Liver (tissue), 9 donors: Measurements from ENCODE around the gene CACNA1C. TPM values are rescaled to one million over a fixed set of nuclear protein-coding genes. Genes with fewer than 3 reads are reported as not detected.

Experiments
- DNase-seq: peaks from one replicate; pipeline ENCODE4 v3.0.0-alpha.2; 2017; ENCODE audit warnings: low spot score
- H3K27ac ChIP-seq, 2 donors: one replicate each; pipeline ENCODE4 v1.7.0; 2013; ENCODE audit warnings: inconsistent platforms in 2 of 2, low read length in 2 of 2, control low read depth in 1 of 2, low read depth in 1 of 2, mild to moderate bottlenecking in 1 of 2
- H3K27me3 ChIP-seq, 4 donors: one replicate each; pipeline versions ENCODE4 v1.6.1 to v1.7.0; 2013; ENCODE audit warnings: low read length in 3 of 4, inconsistent platforms in 1 of 4, mild to moderate bottlenecking in 1 of 4, moderate library complexity in 1 of 4; ENCODE audit not compliant: control insufficient read depth in 4 of 4, insufficient read depth in 4 of 4
- H3K36me3 ChIP-seq, 4 donors: one replicate each; pipeline versions ENCODE4 v1.6.1 to v1.7.0; 2013; ENCODE audit warnings: low read length in 3 of 4, mild to moderate bottlenecking in 3 of 4, low read depth in 1 of 4, moderate library complexity in 1 of 4; ENCODE audit not compliant: control insufficient read depth in 4 of 4, insufficient read depth in 3 of 4
- H3K4me1 ChIP-seq, 4 donors: one replicate each; pipeline versions ENCODE4 v1.6.1 to v1.7.0; 2013; ENCODE audit warnings: low read length in 3 of 4, mild to moderate bottlenecking in 3 of 4, moderate library complexity in 1 of 4; ENCODE audit not compliant: control insufficient read depth in 4 of 4, insufficient read depth in 4 of 4
- H3K4me3 ChIP-seq, 3 donors: one replicate each; pipeline versions ENCODE4 v1.6.1 to v1.7.0; 2013; ENCODE audit warnings: low read length in 3 of 3, control low read depth in 1 of 3, low read depth in 1 of 3, mild to moderate bottlenecking in 1 of 3
- H3K9ac ChIP-seq, 2 donors: one replicate each; pipeline ENCODE4 v1.7.0; 2013; ENCODE audit warnings: low read length in 2 of 2, mild to moderate bottlenecking in 2 of 2, moderate library complexity in 2 of 2, control low read depth in 1 of 2, low read depth in 1 of 2
- H3K9me3 ChIP-seq, 4 donors: one replicate each; pipeline versions ENCODE4 v1.6.1 to v1.7.0; 2013; ENCODE audit warnings: low read length in 3 of 4; ENCODE audit not compliant: control insufficient read depth in 4 of 4
- EGR1 ChIP-seq, 2 donors: IDR thresholded peaks; 2 replicates each; pipeline ENCODE4 v1.6.1; 2016 to 2018; ENCODE audit warnings: antibody characterized with exemption in 2 of 2, low read depth in 2 of 2
- FOXA2 ChIP-seq: IDR thresholded peaks from 2 replicates; pipeline ENCODE4 v1.6.1; 2016; ENCODE audit warnings: antibody characterized with exemption
- GABPA ChIP-seq, 2 donors: IDR thresholded peaks in 1 of 2; conservative IDR thresholded peaks in 1 of 2; 2 replicates each; pipeline ENCODE4 v1.6.1; 2016; ENCODE audit warnings: antibody characterized with exemption in 2 of 2, mild to moderate bottlenecking in 1 of 2, moderate library complexity in 1 of 2
- HNF4G ChIP-seq: IDR thresholded peaks from 2 replicates; pipeline ENCODE4 v1.6.1; 2016; ENCODE audit warnings: antibody characterized with exemption
- RAD21 ChIP-seq, 2 donors: IDR thresholded peaks; 2 replicates each; pipeline ENCODE4 v1.6.1; 2016; ENCODE audit warnings: antibody characterized with exemption in 2 of 2, mild to moderate bottlenecking in 2 of 2
- REST ChIP-seq: IDR thresholded peaks from 2 replicates; pipeline ENCODE4 v1.6.1; 2016; ENCODE audit warnings: antibody characterized with exemption, mild to moderate bottlenecking
- RXRA ChIP-seq, 2 donors: IDR thresholded peaks; 2 replicates each; pipeline ENCODE4 v1.6.1; 2017 to 2018; ENCODE audit warnings: antibody characterized with exemption in 2 of 2, mild to moderate bottlenecking in 1 of 2
- TAF1 ChIP-seq: conservative IDR thresholded peaks from 2 replicates; pipeline ENCODE4 v1.6.1; 2016; ENCODE audit warnings: antibody characterized with exemption, mild to moderate bottlenecking
- YY1 ChIP-seq: IDR thresholded peaks from 2 replicates; pipeline ENCODE4 v1.6.1; 2016; ENCODE audit warnings: antibody characterized with exemption, mild to moderate bottlenecking
- WGBS: extraction: QIAGEN DNeasy Blood & Tissue Kit; methylation state at CpG from one replicate; pipeline ENCODE4 v1.1.7; 2013; 5-methylcytosine and 5-hydroxymethylcytosine counted together
- polyA plus RNA-seq, 2 donors: library from polyadenylated mRNA; stranded (reverse) in 1 of 2; unstranded in 1 of 2; fragments of 200-250 nt in 1 of 2; fragments of >200 nt in 1 of 2; fragmentation: Nextera tagmentation in 1 of 2; extraction: Ambion mirVana in 1 of 2; gene quantifications; one replicate each; pipeline versions ENCODE4 v1.2.1 to v1.2.3, GENCODE V29; 2013 to 2015
- total RNA-seq, 2 donors: library from RNA; depleted of rRNA; stranded (reverse); fragments of >200 nt; gene quantifications; one replicate each; pipeline ENCODE4 v1.2.3, GENCODE V29; 2014
- TF ChIP-seq, protein P1 (sequence below): IDR thresholded peaks from 2 replicates; pipeline ENCODE4 v1.6.1; 2016; ENCODE audit warnings: antibody characterized with exemption
- TF ChIP-seq, protein P2 (sequence below): IDR thresholded peaks from 2 replicates; pipeline ENCODE4 v1.6.1; 2016; ENCODE audit warnings: antibody characterized with exemption
- TF ChIP-seq, protein P3 (sequence below): IDR thresholded peaks from 2 replicates; pipeline ENCODE4 v1.6.1; 2016; ENCODE audit warnings: antibody characterized with exemption
- donor health status: healthy.
- donor health status: healthy.
- donor health status: healthy.
- donor health status: healthy.
- donor health status: healthy.

The CACNA1C gene
- total and polyA plus RNA-seq, 4 donors: 0.23 to 1.9 (median 0.41) TPM

DNA sequence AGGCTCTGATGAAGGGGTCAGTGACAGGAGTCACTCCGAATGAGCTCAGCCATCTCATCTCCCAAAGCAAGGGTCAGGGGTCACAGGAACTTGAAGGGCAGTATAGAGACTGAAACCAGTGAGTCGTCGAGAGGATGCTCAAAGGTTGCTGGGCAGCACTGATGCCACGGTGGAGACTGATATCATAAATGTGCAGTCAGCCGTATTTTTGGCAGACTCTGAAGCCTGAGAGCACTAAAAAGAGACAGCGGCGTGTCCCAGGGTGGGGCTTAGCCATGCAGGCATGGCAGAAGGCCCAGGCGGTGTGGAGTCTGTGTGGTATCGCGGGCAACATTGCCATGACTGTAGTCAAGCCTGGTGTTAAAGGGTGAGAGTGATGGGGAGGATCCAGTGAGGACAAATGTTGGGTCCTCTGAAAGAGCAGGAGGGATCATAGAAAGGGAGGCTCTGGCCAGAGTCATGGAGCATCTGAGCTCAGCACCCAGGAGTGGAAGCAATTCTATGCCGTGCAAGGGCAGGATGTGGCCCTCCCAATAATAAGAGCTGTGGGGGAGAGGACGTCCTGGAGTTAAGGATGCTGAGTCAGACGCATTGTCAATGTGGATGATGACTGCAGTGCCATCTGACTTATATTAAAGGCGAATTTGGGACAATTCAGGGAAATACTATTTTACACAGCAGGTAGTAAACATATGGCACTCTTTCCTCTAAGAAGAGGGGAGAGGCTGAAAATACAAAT, 500.8 kb downstream of the CACNA1C start:
- no peaks in the 10 kb centered on the region for H3K4me1 ChIP-seq
- DNase-seq: no peak
- H3K27ac ChIP-seq: no peak overlapping the region
- TF ChIP-seq REST (no peak), EGR1 (IDR thresholded peaks at IDR 0.05; ENCODE audit: low read depth in 2 of 2) (no peak), YY1 (no peak), FOXA2 (no peak), RXRA (IDR thresholded peaks at IDR 0.05) (no peak)
- TF ChIP-seq, protein P1, sequence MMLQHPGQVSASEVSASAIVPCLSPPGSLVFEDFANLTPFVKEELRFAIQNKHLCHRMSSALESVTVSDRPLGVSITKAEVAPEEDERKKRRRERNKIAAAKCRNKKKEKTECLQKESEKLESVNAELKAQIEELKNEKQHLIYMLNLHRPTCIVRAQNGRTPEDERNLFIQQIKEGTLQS: no peak
- 79% methylated on average over 14 of the region's 14 CpGs for WGBS
- no peak overlapping the region for H3K4me3 ChIP-seq
- peaks cover 0 to 4% (median 0%) of the 10 kb centered on the region in 4 donors for H3K27me3 ChIP-seq
- H3K9me3 ChIP-seq: no peaks in the 10 kb centered on the region
- H3K36me3 ChIP-seq: no peaks in the 10 kb centered on the region
- H3K9ac ChIP-seq: no peak overlapping the region

GRCh38 chr12:2555487-2556082, 502.8 kb downstream of the CACNA1C start:
- H3K27ac ChIP-seq: no peak overlapping the region
- H3K9me3 ChIP-seq: no peaks in the 10 kb centered on the region
- no peak overlapping the region for H3K9ac ChIP-seq
- H3K4me3 ChIP-seq: no peak overlapping the region
- H3K27me3 ChIP-seq: peaks cover 0 to 4% (median 0%) of the 10 kb centered on the region in 4 donors
- no peak for DNase-seq
- H3K36me3 ChIP-seq: no peaks in the 10 kb centered on the region
- no peaks in the 10 kb centered on the region for H3K4me1 ChIP-seq
- 68% methylated on average over 19 of the region's 19 CpGs for WGBS
- TF ChIP-seq RXRA (IDR thresholded peaks at IDR 0.05): no peak
- TF ChIP-seq HNF4G: no peak
- no peak for TF ChIP-seq REST

- H3K9me3 ChIP-seq: no peaks in the 10 kb centered on the region
- H3K4me3 ChIP-seq: no peak overlapping the region
- peaks cover 0 to 4% (median 0%) of the 10 kb centered on the region in 4 donors for H3K27me3 ChIP-seq
- no peak overlapping the region for H3K27ac ChIP-seq
- H3K9ac ChIP-seq: no peak overlapping the region
- no peaks in the 10 kb centered on the region for H3K36me3 ChIP-seq
- no peak for DNase-seq
- WGBS: 66% methylated on average over 3 of the region's 3 CpGs
- peaks cover 0 to 6% (median 0%) of the 10 kb centered on the region in 4 donors for H3K4me1 ChIP-seq
- TF ChIP-seq YY1 (no peak), TAF1 (no peak), RAD21 (IDR thresholded peaks at IDR 0.05) (no peak), GABPA (IDR thresholded peaks at IDR 0.05 in 1 of 2, conservative IDR thresholded peaks at IDR 0.05 in 1 of 2) (no peak), EGR1 (IDR thresholded peaks at IDR 0.05; ENCODE audit: low read depth in 2 of 2) (no peak)
- TF ChIP-seq, protein P2, sequence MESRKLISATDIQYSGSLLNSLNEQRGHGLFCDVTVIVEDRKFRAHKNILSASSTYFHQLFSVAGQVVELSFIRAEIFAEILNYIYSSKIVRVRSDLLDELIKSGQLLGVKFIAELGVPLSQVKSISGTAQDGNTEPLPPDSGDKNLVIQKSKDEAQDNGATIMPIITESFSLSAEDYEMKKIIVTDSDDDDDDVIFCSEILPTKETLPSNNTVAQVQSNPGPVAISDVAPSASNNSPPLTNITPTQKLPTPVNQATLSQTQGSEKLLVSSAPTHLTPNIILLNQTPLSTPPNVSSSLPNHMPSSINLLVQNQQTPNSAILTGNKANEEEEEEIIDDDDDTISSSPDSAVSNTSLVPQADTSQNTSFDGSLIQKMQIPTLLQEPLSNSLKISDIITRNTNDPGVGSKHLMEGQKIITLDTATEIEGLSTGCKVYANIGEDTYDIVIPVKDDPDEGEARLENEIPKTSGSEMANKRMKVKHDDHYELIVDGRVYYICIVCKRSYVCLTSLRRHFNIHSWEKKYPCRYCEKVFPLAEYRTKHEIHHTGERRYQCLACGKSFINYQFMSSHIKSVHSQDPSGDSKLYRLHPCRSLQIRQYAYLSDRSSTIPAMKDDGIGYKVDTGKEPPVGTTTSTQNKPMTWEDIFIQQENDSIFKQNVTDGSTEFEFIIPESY: no peak
- TF ChIP-seq, protein P3, sequence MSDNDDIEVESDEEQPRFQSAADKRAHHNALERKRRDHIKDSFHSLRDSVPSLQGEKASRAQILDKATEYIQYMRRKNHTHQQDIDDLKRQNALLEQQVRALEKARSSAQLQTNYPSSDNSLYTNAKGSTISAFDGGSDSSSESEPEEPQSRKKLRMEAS: no peak
These were observed 504.8 kb downstream of the CACNA1C start for GRCh38 chr12:2557597-2557996.
